ENCODE results near the gene KRT85. TPM values are rescaled to one million over a fixed set of nuclear protein-coding genes. Genes with fewer than 3 reads are reported as not detected.

Gene KRT85
- total RNA-seq, 1 donor from 2014 or later: not detected

GRCh38 chr12:52355176-52355575, 12.1 kb downstream of the KRT85 start:
- Mint-ChIP-seq H3K4me3 (no peak overlapping the region), H3K27me3 (ENCODE audit: low read depth) (peaks cover 28% of the 10 kb centered on the region), H3K9me3 (no peaks in the 10 kb centered on the region), H3K27ac (no peak overlapping the region), H3K4me1 (peaks cover 11% of the 10 kb centered on the region), H3K36me3 (no peaks in the 10 kb centered on the region)
- no peak for DNase-seq (ENCODE audit: low spot score in 2 of 2, unreplicated experiment in 2 of 2)
- TF ChIP-seq CTCF (IDR thresholded peaks at IDR 0.05; ENCODE audit: unreplicated experiment): no peak

- Mint-ChIP-seq H3K4me1 (peaks cover 13% of the 10 kb centered on the region), H3K4me3 (no peak overlapping the region), H3K27ac (no peak overlapping the region), H3K36me3 (no peaks in the 10 kb centered on the region), H3K27me3 (ENCODE audit: low read depth) (peaks cover 28% of the 10 kb centered on the region), H3K9me3 (no peaks in the 10 kb centered on the region)
- no peak for TF ChIP-seq CTCF (IDR thresholded peaks at IDR 0.05; ENCODE audit: unreplicated experiment)
- DNase-seq (ENCODE audit: low spot score in 2 of 2, unreplicated experiment in 2 of 2): no peak
Measured at GRCh38 chr12:52354200-52354599, 13.1 kb downstream of the KRT85 start.

GRCh38 chr12:52353766-52354165, 13.5 kb downstream of the KRT85 start:
- Mint-ChIP-seq H3K27ac (no peak overlapping the region), H3K9me3 (no peaks in the 10 kb centered on the region), H3K4me3 (no peak overlapping the region), H3K27me3 (ENCODE audit: low read depth) (peaks cover 28% of the 10 kb centered on the region), H3K36me3 (no peaks in the 10 kb centered on the region), H3K4me1 (peaks cover 16% of the 10 kb centered on the region)
- no peak for DNase-seq (ENCODE audit: low spot score in 2 of 2, unreplicated experiment in 2 of 2)
- no peak for TF ChIP-seq CTCF (IDR thresholded peaks at IDR 0.05; ENCODE audit: unreplicated experiment)

- no peak for TF ChIP-seq CTCF (IDR thresholded peaks at IDR 0.05; ENCODE audit: unreplicated experiment)
- Mint-ChIP-seq H3K27me3 (ENCODE audit: low read depth) (peaks cover 28% of the 10 kb centered on the region), H3K36me3 (no peaks in the 10 kb centered on the region), H3K27ac (no peak overlapping the region), H3K4me3 (no peak overlapping the region), H3K4me1 (peaks cover 20% of the 10 kb centered on the region), H3K9me3 (no peaks in the 10 kb centered on the region)
- no peak for DNase-seq (ENCODE audit: low spot score in 2 of 2, unreplicated experiment in 2 of 2)
Measured at GRCh38 chr12:52352951-52353350, 14.3 kb downstream of the KRT85 start.

GRCh38 chr12:52351196-52352059, 15.9 kb downstream of the KRT85 start:
- H3K27ac Mint-ChIP-seq: no peak overlapping the region
- H3K9me3 Mint-ChIP-seq: no peaks in the 10 kb centered on the region
- H3K4me3 Mint-ChIP-seq: no peak overlapping the region
- peaks cover 22% of the 10 kb centered on the region for H3K27me3 Mint-ChIP-seq (ENCODE audit: low read depth)
- peaks cover 27% of the 10 kb centered on the region for H3K4me1 Mint-ChIP-seq
- TF ChIP-seq CTCF (IDR thresholded peaks at IDR 0.05; ENCODE audit: unreplicated experiment): no peak
- H3K36me3 Mint-ChIP-seq: no peaks in the 10 kb centered on the region
- no peak for DNase-seq (ENCODE audit: low spot score in 2 of 2, unreplicated experiment in 2 of 2)
